ENCODE data around the gene CDK16.

- TF ChIP-seq CTCF (IDR thresholded peaks at IDR 0.05) (no peak), EP300 (IDR thresholded peaks at IDR 0.05) (no peak), POLR2AphosphoS5 (IDR thresholded peaks at IDR 0.05) (no peak)
Observed at GRCh38 chrX:47232197-47232802, 13.8 kb downstream of the CDK16 start.

Measured in stomach (tissue), 4 donors.